ENCODE data around the gene ACAD8.
A peak's percentile ranks its signal among the peaks of the same experiment; 100 is the strongest.

The ACAD8 gene

DNA sequence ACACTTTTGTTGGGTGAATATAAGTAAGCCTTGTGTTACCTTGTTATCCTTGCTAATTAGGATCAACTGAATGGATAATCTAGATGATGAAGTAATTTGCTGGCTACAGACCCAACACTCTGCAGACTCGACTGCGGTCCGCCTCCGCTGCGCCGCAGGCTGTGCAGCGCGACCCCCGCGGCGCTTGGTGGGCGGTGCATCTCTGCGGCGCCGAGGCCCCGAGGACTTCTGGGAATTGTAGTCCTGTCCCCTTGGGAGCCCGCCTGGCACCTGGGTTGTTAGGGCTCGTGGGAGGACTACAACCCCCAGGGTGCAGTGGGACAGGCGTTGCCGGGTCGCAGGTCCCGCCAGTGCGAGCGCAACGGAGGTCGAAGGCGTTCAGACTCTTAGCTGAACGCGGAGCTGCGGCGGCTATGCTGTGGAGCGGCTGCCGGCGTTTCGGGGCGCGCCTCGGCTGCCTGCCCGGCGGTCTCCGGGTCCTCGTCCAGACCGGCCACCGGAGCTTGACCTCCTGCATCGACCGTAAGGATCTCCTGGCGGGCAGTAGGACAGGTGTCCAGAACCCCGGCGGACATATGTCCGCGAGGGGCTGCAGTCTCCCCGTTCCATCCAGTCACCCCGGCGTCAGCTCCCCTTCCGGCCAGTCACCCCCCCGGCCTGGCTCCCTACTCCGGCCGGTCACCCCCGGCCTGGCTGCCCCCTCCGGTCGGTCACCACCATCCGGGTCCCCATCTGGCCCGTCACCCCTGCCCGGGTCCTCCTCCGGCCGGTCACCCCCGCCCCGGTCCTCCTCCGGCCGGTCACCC is at the start of gene ACAD8, which contains the start of gene THYN1:
Gene ACAD8 (plus strand): TSS at position 381 of the 806 bp plus-strand sequence. CDS start 33 bp downstream, at position 414.
Gene THYN1 (minus strand): TSS at position 165 of the 806 bp plus-strand sequence. CDS start 470 bp downstream, outside the sequence.
- DNase-seq = peak; percentile 68 to 99 (median 95)

DNA sequence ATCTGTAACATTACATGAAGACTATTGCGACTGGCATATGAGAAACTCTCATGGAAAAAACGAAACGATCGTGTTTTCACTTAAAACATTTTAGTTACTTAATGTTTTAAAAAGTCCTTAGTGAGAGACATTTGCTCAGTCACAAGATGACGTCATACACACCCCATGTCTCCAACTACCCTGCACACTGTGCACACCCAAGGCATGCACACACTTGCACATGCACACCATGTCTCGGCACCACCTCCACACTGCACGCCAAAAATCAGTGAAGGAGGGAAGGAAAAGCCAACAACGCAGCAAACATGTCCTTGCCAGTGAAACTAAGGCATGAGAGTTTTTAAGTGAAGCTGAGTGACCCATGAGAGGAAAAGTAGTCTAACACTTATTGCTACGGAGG is 47.6 kb upstream of the ACAD8 start:
- DNase-seq = no peak

DNA sequence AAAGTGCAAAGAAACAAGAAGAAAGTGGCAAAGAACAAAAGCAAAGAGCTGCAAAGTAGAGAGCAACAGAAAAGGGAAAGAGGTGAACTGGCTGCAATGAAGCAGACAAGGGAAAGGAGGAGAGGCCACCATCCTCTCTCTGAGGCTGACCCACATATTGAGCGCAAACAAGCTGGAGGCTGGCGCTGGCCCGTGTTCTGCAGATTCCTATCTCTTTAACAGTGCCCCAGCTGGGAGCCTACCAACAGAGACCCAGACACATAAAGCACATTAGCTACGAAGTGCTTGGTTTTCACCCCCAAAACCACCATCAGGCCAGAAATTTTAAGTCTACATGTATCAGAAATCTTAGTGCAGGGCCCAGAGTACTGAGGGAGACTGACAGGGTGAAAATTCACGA is 47.2 kb upstream of the ACAD8 start:
- DNase-seq = no peak

DNA sequence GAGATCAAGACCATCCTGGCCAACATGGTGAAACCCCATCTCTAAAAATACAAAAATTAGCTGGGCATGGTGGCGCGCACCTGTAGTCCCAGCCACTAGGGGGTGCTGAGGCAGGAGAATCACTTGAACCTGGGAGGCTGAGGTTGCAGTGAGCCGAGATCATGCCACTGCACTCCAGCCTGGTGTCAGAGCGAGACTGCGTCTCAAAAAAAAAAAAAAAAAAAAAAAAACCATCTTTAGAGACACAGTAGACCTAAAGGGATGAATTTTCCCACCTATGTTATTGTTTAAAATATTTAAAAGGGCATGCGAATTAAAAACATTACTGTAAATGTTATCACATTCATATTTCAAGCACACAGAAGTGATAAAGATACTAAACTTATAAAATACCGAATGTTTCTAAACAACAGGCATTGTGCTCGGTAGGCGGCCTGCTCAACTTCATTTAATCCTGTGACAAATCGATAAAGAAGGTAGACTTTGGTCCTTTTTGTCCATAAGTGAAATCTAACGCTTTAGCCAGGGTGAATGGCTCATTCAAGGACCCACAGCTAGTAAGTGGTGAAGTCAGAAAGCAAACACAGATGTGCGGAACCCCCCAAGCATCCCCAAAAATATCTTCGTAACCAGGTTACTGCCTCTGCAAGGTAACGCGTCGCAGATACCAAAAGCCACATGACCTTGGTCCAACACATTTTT is 45.7 kb upstream of the ACAD8 start:
- DNase-seq = peak in 1 of 56 donors; percentile 4

DNA sequence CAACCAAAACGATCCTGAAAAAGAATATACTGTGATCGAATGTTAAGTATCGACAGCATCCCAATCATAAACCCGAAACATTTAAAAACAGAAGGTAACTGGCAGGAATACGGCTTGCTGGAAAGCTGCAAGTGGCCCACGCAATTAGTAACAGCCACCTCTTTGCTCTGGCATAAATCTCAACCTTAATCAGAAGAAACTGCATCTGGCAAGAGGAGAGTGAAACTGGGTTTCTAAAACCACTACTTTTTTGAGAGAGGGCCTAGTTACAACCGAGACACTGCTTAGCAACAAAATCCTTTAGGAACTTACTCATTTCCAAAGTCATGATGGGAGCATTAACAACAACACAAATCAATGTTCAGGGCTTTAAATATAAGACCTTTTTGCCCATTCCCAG is 37.5 kb upstream of the ACAD8 start:
- DNase-seq = peak in 2 of 56 donors; percentile 4 to 30

DNA sequence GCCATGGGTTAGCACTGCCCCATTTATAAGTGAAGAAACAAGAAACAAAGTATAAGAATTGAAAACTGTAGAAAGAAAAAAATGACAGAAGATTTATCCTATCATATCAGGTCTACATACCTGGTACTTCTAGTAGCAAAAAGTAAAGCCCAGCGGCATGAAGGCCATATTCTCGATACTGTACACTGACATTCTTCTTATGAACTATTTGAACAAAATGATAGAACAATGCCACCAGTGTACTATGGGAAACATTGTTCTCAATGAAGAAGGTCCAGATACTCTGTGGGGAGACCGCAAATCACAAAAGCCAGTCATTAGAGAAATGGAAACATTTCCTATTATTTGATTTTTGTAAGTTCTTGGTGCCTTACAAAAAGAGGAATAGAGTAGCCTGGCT is 36.6 kb upstream of the ACAD8 start:
- no peak for DNase-seq

DNA sequence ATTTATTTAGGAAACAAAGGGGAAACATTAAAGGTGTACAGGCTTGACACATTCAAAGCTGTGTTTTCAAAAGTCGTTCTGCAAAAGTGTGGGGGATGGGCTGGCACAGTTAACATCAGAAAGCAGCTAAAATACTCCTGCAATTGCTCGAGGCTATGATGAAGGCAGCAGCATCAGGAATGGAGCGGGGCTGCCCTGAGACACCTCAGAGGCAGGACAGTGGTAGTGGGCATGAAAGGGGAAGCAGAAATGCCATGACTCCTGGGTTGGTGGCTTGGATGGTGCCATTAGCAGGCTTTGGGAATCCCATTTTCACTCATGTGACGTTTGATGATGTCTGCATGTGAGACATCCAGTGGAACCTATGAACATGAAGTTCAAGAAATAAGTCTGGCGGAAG is 30.2 kb upstream of the ACAD8 start:
- no peak for DNase-seq

DNA sequence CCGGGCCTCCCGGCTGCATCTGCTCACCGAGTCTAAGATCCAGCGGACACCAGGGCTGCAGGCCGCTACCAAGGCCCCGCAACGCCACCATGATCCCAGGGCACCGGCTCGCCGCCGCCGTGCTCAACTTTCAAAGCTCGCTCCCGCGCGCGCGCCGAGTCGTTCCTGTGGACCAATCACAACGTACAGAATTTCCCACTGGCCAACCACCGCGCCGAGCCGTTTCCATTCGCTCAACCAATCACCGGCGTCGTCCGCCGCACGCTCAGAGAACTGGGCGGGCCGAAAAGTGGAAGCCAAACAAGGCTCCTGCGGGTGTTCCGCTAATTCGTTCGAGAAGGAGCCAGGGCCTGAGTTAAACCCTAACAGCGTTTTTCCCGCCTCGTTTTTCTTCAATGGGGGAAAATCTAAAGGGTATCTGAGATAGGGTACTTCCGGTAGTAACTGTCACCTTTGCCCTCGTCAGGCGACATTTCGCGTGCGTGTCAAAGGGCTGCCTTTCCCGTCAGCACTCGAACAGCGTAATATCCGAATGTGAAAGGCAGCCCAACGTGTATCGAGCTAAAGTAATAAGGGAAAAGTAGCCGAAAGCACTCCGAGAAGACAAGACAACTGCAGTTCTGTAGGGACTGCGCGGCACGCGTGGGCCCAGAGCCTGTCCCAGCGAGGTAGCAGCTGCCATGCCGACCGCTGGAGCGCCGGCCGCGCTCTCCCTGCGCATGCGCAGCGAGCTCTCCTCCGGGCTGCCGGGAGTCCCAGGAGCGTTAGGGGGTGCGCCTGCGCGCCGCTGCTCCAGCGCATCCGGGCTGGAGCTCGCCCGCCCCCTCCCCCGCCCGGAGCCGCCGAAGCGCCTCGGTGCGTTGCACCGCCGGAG is 29.3 kb upstream of the ACAD8 start, which contains the start of the genes NCAPD3 and VPS26B:
Gene NCAPD3 (minus strand): TSS at position 132 of the 874 bp plus-strand sequence. CDS start 41 bp downstream, at position 91.
Gene VPS26B (plus strand): TSS at position 836 of the 874 bp plus-strand sequence. CDS start 452 bp downstream, outside the sequence.
- DNase-seq = peak in 55 of 56 donors; percentile 64 to 97 (median 91)

DNA sequence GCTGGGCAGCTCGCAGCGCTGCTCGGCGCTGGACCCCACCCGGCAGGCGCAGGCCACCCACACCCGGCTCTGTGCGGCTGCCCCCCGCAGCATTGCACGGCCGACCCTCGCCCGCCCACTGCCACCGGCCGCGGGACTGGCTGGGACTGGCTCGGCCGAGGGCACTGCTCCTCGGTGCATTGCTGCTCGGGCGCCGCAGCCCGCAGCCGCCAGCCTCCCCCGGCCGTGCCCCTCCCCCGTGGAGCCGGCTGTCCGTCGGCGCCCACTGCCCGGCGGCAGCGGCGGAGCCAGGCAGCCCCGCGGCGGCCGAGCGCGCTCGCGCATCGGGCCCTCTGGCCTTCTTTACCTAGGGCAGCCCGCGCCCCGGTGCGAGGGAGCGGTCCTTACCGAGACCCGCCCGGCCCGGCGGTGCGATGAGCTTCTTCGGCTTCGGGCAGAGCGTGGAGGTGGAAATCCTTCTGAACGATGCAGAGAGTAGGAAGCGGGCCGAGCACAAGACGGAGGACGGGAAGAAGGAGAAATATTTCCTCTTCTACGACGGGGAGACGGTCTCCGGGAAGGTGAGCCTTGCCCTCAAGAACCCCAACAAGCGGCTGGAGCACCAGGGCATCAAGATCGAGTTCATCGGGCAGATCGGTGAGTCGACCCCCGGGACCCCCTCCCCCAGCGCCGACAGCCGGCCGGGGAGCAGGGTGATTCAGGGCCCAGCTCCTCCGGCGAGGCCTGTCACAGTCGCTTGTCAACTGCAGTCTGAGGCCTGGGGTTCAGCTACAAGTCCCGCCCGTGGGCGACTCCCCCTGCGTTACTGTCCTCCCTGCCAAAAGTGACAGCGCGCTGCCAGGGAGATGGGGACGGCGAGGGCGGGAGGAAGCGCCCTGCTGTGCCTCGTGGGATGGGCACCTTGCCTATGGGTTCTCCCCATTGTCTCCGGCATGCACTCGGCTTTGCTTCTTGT is 28.4 kb upstream of the ACAD8 start:
- DNase-seq = peak in 54 of 56 donors; percentile 10 to 84 (median 59)

DNA sequence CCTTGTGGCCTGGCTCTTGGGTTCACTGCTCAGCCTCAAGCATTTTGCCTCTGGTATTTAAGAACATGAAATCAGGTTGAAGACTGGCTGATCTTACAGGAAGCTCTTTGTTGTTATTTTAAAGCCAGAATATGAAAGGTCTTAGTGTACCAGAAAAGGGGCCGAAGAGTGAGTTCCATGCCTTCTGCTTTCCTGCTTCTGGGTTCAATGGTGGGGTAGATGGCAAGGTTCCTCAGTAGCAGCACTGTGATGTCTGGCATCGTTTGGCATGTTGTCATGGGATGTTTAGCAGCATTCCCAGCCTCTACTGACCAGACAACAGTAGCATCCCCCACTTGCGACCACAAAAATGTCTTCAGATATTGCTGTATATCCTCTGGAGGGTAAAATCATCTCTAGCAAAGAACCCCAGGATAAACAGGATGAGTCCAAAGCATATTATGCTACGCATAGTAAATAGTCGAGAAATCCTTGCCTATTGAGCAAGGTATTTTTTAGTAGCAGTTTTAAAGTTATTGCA is 26.5 kb upstream of the ACAD8 start:
- DNase-seq = no peak

DNA sequence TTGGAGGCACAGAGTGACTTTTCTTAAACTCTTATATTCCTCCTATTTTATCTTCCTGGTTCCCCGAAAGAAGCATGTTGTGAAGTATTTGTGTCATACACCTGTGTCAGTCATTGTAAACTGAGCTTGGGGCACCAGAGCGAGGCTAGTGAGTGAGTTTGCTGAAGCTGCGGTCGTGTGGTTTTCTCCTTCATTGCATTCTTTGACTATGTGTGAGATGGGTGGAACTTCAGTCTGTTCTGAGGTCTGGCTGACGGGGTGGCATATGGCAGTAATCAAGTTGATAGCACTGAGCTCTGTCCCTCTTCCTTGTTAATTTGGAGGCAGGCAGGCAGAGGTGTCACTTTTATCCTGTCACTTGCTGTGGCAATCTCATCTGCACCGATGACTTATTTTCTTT is 24.7 kb upstream of the ACAD8 start:
- no peak for DNase-seq

DNA sequence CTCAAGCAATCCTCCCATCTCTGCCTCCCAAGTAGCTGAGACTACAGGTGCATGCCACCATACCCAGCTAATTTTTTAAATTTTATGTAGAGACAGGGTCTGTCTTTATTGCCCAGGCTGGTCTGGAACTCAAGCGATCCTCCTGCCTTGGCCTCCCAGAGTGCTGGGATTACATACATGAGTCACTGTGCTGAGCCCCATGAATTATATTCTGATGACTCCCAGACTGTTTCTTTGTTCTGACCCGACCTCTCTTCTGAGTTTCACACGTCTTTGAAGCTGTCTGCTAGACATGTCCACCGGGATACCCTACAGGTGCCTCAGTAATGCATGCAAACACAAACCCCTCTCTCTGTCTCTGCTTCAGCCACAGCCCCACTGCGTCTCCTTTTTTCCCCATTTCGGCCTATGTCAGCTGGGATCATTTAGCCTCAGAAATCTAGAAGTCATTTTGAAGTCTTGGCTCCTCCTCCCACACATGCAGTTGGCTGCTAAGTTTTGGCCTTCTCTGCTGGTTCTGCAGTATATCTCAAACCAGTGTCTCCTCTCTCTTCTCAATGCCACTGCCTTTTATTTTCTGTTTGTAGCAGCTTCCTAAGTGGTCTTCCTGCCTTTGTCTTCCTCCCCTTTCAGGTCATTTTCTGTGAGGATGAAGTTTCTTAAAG is 24.1 kb upstream of the ACAD8 start:
- no peak for DNase-seq

DNA sequence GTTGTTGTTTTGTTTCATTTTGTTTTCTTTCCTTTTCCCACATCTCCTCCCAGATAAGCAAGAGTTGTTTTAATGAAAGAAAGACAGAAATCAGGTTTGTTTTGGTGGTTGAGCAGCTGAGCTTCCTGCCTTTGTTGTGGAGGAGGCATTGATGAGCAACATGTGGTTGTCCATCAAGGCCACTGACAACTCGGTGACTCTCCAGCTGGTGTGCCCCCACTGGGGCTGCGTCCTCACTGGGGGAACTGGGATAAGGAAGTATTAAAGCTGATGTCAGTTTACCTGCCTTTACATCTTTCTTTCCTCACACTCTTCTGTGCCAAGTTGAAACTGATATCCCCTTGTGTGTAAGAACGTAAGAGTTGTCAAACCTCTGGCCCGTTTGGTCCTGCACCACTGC is 23.0 kb upstream of the ACAD8 start:
- no peak for DNase-seq

DNA sequence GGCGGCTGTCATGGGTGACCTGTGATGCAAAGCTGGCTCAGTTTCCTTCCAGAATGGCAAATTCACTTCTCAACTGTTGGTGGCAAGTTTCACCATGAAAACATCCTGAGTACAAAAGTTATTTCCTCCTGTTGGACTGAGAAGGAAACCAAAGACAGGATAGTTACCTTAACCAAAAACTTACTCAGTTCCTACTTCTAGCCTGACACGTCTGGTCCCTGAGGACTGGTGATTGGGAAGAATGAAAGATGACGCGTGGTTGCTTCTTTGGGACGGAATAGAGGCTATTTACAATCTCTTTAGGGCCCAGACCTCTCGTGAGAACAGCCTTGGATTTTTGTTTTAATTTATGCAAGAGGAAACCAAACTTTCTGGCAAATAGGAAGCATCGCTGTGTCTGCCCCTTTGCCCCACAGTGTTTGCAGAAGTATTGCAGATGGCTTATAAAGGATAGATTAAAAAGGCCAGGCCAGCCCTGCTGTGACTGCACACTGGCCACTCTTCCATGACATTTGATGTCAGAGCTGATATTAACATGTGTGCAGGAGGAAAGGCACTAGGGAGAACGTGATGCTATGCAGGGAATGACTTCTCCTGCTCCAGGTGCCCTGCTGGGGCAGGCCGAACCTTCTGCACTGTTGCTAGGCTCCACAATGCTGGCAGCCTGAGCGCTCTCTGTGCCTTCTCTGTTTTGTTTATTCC is 21.3 kb upstream of the ACAD8 start:
- no peak for DNase-seq

DNA sequence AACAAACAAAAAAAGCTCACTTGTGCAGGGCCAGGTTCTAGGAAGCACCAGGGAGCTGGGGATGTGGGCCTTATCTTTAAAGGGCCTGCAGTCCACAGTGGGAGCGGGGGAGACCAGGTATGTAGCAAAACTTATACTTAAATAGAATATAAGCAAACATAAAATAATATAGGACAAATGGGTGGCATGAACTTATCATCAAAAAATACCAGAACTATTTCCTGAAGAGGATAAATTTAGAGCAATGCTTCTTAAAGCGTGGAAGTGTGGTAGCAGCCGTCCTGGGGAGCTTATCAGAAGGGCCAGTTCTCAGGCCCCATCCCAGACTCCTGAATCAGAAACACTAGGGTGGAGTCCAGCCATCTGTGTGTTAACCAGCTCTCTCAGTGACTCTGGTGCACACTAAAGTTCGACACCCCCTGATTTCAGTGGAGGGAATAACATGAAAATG is 19.6 kb upstream of the ACAD8 start:
- DNase-seq = no peak

DNA sequence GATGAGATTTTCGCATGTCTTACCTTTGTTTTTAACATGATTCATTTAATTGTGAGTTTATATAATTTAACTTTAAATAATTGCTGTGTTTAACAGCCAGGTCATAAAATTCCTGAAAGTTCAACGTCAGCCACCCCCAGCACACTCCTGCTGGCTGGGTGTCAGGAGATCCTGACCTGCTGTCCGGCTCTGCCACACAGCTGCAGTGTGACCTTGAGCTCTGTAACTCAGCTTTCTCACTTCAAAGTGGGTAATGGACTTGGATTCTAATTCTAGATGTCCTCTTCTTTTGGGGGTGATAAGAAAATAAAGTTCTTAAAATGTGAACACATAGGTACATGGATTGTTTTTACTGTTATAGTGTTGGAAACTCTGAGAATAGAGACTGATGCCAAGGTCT is 18.0 kb upstream of the ACAD8 start:
- DNase-seq = no peak

DNA sequence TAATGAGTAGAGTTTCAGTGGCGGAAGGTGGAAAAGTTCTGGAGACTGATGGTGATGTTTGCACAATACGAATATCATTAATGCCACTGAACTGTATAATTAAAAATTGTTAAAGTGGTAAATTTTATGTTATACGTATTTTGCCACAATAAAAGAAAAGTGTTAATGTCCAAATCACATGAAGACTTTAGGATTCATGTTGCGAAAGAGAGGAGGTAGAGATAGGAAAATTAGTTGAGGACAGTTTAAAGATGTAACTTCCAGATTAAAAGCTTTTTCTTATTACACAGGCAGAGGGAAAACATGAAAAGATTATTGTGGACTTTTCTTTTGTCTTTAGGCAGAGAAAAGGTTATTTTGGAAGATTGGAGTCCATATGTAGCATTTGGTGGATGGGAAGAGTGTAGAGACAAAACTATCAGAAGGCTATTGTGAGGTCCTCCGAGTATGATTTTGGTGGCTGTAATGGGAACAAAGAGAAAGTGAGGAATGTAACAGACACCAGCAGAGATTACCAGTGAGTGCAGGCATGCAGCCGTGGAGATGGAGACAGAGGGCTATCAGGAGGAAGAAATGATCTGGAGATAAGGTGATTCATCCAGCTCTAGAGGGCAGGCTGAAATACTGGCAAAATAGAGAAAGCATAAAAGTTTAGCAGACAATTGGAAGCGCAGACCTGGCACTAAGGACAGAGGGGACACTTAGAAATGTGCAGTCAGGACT is 16.4 kb upstream of the ACAD8 start:
- DNase-seq = no peak

DNA sequence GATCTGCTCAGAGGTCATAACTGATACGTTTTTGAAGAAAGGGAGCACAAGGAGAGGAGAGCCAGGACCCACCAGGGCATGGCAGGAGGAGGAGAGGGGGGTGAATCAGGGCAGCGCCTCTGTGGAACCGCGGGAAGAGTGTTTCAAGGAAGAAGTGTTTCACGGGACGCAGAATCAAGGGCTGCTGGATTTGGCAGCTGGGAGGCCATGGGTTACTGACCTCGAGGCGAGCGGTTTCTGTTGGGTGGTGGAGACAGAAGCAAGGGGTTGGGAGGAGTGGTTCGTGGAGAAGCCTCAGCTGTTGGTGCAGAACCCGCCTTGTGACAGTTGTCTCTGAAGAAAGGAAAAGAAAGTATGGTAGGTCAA is 15.8 kb upstream of the ACAD8 start:
- no peak for DNase-seq
